ENCODE results near the gene CPTP. TPM values are rescaled to one million over a fixed set of nuclear protein-coding genes. Genes with fewer than 3 reads are reported as not detected.
A peak's percentile ranks its signal among the peaks of the same experiment; 100 is the strongest.

Gene CPTP
- total and polyA plus RNA-seq, 7 experiments from 2014 or later: 11.5 to 29.3 (median 19.1) TPM

GRCh38 chr1:1329304-1330210 is 5.0 kb downstream of the CPTP start:
- Histone ChIP-seq H3K36me3 (ENCODE audit: control insufficient read depth in 2 of 3, insufficient read depth in 3 of 3, low read length in 3 of 3) (peaks cover 0 to 23% (median 0%) of the 10 kb centered on the region in 3 experiments), H3K9me3 (ENCODE audit: control insufficient read depth in 2 of 3, low read length in 3 of 3) (no peaks in the 10 kb centered on the region), H3K4me1 (ENCODE audit: control insufficient read depth in 2 of 2, insufficient read depth in 2 of 2, low read length in 2 of 2) (peaks cover 12 to 19% of the 10 kb centered on the region in 2 donors), H3K27ac (ENCODE audit: low read depth, low read length) (no peak overlapping the region), H3K4me3 (ENCODE audit: low read length) (no peak overlapping the region), H3K27me3 (ENCODE audit: control insufficient read depth in 2 of 2, insufficient read depth in 2 of 2, low read length in 2 of 2) (no peaks in the 10 kb centered on the region)
- Mint-ChIP-seq H3K27ac (no peak overlapping the region), H3K27me3 (no peaks in the 10 kb centered on the region), H3K36me3 (peaks cover 0 to 7% (median 0%) of the 10 kb centered on the region in 5 donors), H3K9me3 (no peaks in the 10 kb centered on the region), H3K4me3 (peak overlapping the region in 3 of 10 donors; percentile 16 to 53 (median 52)), H3K4me1 (peaks cover 0 to 25% (median 16%) of the 10 kb centered on the region in 7 donors)
- no peak for DNase-seq
- ATAC-seq: no peak
- ChIA-PET POLR2A (interaction anchor here (0.6 kb wide), 1 partner anchor 15 kb away, joined by 3 read pairs; no protein-coding TSS in a partner anchor), CTCF (interaction anchor here (1.8 kb wide), 1 partner anchor 42 kb away, joined by 4 read pairs; no protein-coding TSS in a partner anchor)
- intact Hi-C loops (cut with micrococcal nuclease): no loop called here

DNA sequence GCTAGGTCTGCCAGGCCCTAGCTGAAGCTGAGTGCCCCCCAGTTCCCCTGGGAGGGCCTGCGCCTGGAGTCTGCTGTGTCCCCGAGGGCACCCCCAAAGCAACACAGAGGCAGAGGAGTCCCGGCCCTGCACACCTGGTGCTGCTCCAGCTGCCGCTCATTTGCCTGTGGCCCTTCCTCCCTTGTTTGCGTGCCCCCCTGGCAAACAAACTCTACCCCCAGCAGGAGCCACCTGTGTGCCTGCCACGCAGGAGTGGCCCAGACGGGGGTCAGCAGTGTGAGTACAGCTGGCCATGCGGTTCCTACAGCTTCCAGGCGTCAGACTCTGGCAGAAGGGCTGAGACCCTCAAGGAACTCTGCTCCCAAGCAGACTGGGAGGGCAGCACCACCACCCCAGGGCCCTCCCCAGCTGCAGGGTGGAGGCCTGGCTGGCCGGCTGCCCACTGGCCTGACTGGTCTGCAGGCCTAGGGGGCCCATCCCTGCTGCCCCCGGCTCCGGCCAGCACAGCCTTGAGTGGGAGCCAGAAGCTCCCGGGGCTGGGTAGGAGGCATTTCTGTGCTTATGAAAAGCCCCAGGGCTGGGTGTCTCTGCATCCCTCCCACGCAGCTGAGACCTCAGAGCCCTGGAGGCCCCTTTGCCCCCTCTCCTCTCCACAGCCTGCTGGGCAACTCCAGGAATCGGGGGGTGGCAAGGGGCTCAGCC is 5.9 kb downstream of the CPTP start:
- Histone ChIP-seq H3K27me3 (ENCODE audit: control insufficient read depth in 2 of 2, insufficient read depth in 2 of 2, low read length in 2 of 2) (no peaks in the 10 kb centered on the region), H3K4me1 (ENCODE audit: control insufficient read depth in 2 of 2, insufficient read depth in 2 of 2, low read length in 2 of 2) (peaks cover 8 to 13% of the 10 kb centered on the region in 2 donors), H3K36me3 (ENCODE audit: control insufficient read depth in 2 of 3, insufficient read depth in 3 of 3, low read length in 3 of 3) (peaks cover 0 to 23% (median 0%) of the 10 kb centered on the region in 3 experiments), H3K27ac (ENCODE audit: low read depth, low read length) (no peak overlapping the region), H3K4me3 (ENCODE audit: low read length) (no peak overlapping the region), H3K9me3 (ENCODE audit: control insufficient read depth in 2 of 3, low read length in 3 of 3) (no peaks in the 10 kb centered on the region)
- POLR2A ChIA-PET: no interaction called here
- no peak overlapping the region for H3K4me3 Mint-ChIP-seq
- DNase-seq (no peak), ATAC-seq (no peak)
- peaks cover 0 to 22% (median 13%) of the 10 kb centered on the region in 7 donors for H3K4me1 Mint-ChIP-seq
- H3K36me3 Mint-ChIP-seq: peaks cover 0 to 7% (median 0%) of the 10 kb centered on the region in 5 donors
- intact Hi-C loops (cut with micrococcal nuclease): no loop called here
- CTCF ChIA-PET: interaction anchor here (0.5 to 1.8 kb wide), 2 partner anchors 10 to 41 kb away, joined by 3 to 4 read pairs; no protein-coding TSS in a partner anchor
- H3K9me3 Mint-ChIP-seq: no peaks in the 10 kb centered on the region
- no peaks in the 10 kb centered on the region for H3K27me3 Mint-ChIP-seq
- no peak overlapping the region for H3K27ac Mint-ChIP-seq

DNA sequence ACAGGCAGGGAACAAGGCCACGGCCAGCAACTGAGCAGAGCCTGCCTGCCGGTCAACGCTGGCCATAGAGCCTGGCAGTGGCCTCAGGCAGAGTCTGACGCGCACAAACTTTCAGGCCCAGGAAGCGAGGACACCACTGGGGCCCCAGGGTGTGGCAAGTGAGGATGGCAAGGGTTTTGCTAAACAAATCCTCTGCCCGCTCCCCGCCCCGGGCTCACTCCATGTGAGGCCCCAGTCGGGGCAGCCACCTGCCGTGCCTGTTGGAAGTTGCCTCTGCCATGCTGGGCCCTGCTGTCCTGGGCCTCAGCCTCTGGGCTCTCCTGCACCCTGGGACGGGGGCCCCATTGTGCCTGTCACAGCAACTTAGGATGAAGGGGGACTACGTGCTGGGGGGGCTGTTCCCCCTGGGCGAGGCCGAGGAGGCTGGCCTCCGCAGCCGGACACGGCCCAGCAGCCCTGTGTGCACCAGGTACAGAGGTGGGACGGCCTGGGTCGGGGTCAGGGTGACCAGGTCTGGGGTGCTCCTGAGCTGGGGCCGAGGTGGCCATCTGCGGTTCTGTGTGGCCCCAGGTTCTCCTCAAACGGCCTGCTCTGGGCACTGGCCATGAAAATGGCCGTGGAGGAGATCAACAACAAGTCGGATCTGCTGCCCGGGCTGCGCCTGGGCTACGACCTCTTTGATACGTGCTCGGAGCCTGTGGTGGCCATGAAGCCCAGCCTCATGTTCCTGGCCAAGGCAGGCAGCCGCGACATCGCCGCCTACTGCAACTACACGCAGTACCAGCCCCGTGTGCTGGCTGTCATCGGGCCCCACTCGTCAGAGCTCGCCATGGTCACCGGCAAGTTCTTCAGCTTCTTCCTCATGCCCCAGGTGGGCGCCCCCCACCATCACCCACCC is 6.7 kb downstream of the CPTP start, which contains the start of gene TAS1R3:
Gene TAS1R3 (plus strand): TSS at position 213 of the 898 bp plus-strand sequence. CDS start 66 bp downstream, at position 279.
- ATAC-seq (no peak), DNase-seq (no peak)
- Histone ChIP-seq H3K4me3 (ENCODE audit: low read length) (no peak within 1 kb of the TSS), H3K9me3 (ENCODE audit: control insufficient read depth in 2 of 3, low read length in 3 of 3) (no peaks in the 10 kb centered on the region), H3K27me3 (ENCODE audit: control insufficient read depth in 2 of 2, insufficient read depth in 2 of 2, low read length in 2 of 2) (no peaks in the 10 kb centered on the region), H3K27ac (ENCODE audit: low read depth, low read length) (no peak within 1 kb of the TSS), H3K4me1 (ENCODE audit: control insufficient read depth in 2 of 2, insufficient read depth in 2 of 2, low read length in 2 of 2) (peaks cover 0 to 5% of the 10 kb centered on the region in 2 donors), H3K36me3 (ENCODE audit: control insufficient read depth in 2 of 3, insufficient read depth in 3 of 3, low read length in 3 of 3) (peaks cover 0 to 23% (median 0%) of the 10 kb centered on the region in 3 experiments)
- intact Hi-C loops (cut with micrococcal nuclease): no loop called here
- Mint-ChIP-seq H3K27ac (no peak within 1 kb of the TSS), H3K4me1 (peaks cover 0 to 14% (median 6%) of the 10 kb centered on the region in 7 donors), H3K36me3 (peaks cover 0 to 5% (median 0%) of the 10 kb centered on the region in 5 donors), H3K27me3 (no peaks in the 10 kb centered on the region), H3K4me3 (peak within 1 kb of the TSS in 1 of 10 donors; percentile 53), H3K9me3 (no peaks in the 10 kb centered on the region)
- ChIA-PET CTCF (interaction anchor here (1.8 kb wide), 1 partner anchor 40 kb away, joined by 4 read pairs; no protein-coding TSS in a partner anchor), POLR2A (no interaction called here)

- Mint-ChIP-seq H3K27me3 (no peaks in the 10 kb centered on the region), H3K9me3 (no peaks in the 10 kb centered on the region), H3K4me1 (peaks cover 0 to 7% (median 4%) of the 10 kb centered on the region in 7 donors), H3K27ac (no peak overlapping the region), H3K4me3 (no peak overlapping the region), H3K36me3 (peaks cover 0 to 5% (median 0%) of the 10 kb centered on the region in 5 donors)
- intact Hi-C loops (cut with micrococcal nuclease): no loop called here
- DNase-seq: no peak
- ChIA-PET POLR2A (no interaction called here), CTCF (no interaction called here)
- H3K9me3 ChIP-seq (ENCODE audit: control insufficient read depth in 2 of 3, low read length in 3 of 3): no peaks in the 10 kb centered on the region
- no peak overlapping the region for H3K27ac ChIP-seq (ENCODE audit: low read depth, low read length)
- ATAC-seq: no peak
- H3K27me3 ChIP-seq (ENCODE audit: control insufficient read depth in 2 of 2, insufficient read depth in 2 of 2, low read length in 2 of 2): no peaks in the 10 kb centered on the region
- no peak overlapping the region for H3K4me3 ChIP-seq (ENCODE audit: low read length)
- H3K4me1 ChIP-seq (ENCODE audit: control insufficient read depth in 2 of 2, insufficient read depth in 2 of 2, low read length in 2 of 2): no peaks in the 10 kb centered on the region
- peaks cover 0 to 20% (median 0%) of the 10 kb centered on the region in 3 experiments for H3K36me3 ChIP-seq (ENCODE audit: control insufficient read depth in 2 of 3, insufficient read depth in 3 of 3, low read length in 3 of 3)
Observed at GRCh38 chr1:1332031-1332755, 7.6 kb downstream of the CPTP start.

DNA sequence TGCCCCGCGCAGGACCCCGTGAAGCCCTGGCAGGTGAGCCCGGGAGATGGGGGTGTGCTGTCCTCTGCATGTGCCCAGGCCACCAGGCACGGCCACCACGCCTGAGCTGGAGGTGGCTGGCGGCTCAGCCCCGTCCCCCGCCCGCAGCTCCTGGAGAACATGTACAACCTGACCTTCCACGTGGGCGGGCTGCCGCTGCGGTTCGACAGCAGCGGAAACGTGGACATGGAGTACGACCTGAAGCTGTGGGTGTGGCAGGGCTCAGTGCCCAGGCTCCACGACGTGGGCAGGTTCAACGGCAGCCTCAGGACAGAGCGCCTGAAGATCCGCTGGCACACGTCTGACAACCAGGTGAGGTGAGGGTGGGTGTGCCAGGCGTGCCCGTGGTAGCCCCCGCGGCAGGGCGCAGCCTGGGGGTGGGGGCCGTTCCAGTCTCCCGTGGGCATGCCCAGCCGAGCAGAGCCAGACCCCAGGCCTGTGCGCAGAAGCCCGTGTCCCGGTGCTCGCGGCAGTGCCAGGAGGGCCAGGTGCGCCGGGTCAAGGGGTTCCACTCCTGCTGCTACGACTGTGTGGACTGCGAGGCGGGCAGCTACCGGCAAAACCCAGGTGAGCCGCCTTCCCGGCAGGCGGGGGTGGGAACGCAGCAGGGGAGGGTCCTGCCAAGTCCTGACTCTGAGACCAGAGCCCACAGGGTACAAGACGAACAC is 8.3 kb downstream of the CPTP start:
- no peak overlapping the region for H3K27ac ChIP-seq (ENCODE audit: low read depth, low read length)
- Mint-ChIP-seq H3K4me3 (no peak overlapping the region), H3K4me1 (peaks cover 0 to 7% (median 4%) of the 10 kb centered on the region in 7 donors), H3K27ac (no peak overlapping the region), H3K9me3 (no peaks in the 10 kb centered on the region), H3K27me3 (no peaks in the 10 kb centered on the region), H3K36me3 (peaks cover 0 to 5% (median 0%) of the 10 kb centered on the region in 5 donors)
- no peaks in the 10 kb centered on the region for H3K9me3 ChIP-seq (ENCODE audit: control insufficient read depth in 2 of 3, low read length in 3 of 3)
- peaks cover 0 to 17% (median 0%) of the 10 kb centered on the region in 3 experiments for H3K36me3 ChIP-seq (ENCODE audit: control insufficient read depth in 2 of 3, insufficient read depth in 3 of 3, low read length in 3 of 3)
- H3K27me3 ChIP-seq (ENCODE audit: control insufficient read depth in 2 of 2, insufficient read depth in 2 of 2, low read length in 2 of 2): no peaks in the 10 kb centered on the region
- no peak for DNase-seq
- intact Hi-C loops (cut with micrococcal nuclease): no loop called here
- H3K4me1 ChIP-seq (ENCODE audit: control insufficient read depth in 2 of 2, insufficient read depth in 2 of 2, low read length in 2 of 2): no peaks in the 10 kb centered on the region
- CTCF ChIA-PET: no interaction called here
- no peak overlapping the region for H3K4me3 ChIP-seq (ENCODE audit: low read length)
- POLR2A ChIA-PET: no interaction called here
- no peak for ATAC-seq

Data from naive thymus-derived CD4-positive, alpha-beta T cell (primary cell).